GM21529 (cell line): ENCODE measurements around the gene ASB9.
"Not testable (repeated sequence)": the region's sequence is repeated elsewhere in the genome, so short reads cannot be mapped to it uniquely, and the experiment has no call there.

Source experiments
- ATAC-seq: cut with Tn5 transposase; IDR thresholded peaks from one replicate; pipeline ENCODE4 v1.9.1; 2021; ENCODE audit not compliant: unreplicated experiment

ASB9 gene

DNA sequence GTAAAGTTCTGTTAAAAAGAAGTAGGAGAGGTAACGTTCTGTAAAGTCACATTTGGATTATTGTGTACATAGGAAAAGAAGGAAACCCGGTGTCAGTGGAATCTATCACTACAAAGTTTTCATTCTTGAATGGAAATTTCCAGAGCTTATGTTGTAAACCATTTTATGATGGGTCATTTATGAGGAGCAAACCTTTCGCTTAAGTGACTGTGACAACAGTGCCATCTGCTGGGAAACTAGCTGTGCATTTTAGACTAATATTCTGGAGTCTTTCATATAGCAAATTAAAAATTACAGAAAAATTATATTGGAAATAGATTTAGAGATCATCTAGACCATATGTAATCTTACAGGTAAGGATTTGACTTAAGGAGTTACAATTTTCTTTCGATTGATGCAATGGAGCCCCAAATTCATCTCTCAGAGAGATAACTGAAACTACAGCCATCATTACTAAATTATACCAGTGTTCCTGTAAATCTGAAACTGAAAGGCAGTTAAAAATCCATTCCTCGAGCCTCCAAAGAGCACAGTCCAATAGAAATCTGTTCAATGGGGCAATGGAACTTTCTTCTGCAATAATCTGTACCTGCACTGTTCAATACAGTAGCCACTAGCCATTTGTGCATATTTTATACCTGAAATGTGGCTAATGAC lies 26.9 kb downstream of the ASB9 start:
- no peak for ATAC-seq

DNA sequence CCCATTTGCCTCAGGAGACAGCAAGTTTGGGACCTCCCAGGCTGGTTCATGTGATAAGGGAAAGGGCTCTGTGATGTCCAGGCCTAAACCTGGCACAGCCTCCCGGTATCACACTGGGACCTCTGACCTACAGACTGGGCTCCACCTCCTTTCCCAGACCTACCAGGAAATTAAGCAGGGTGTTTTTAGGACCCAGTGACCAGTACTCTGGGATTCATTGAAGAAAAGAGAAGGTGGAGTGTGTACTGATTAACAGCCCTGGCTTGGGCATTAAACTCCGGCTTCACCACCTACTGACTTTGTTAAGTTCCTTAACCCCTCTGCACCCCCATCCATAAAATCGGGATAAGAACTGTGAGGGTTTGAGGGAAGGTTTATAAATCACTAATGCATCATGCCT lies 28.6 kb downstream of the ASB9 start:
- ATAC-seq = no peak

DNA sequence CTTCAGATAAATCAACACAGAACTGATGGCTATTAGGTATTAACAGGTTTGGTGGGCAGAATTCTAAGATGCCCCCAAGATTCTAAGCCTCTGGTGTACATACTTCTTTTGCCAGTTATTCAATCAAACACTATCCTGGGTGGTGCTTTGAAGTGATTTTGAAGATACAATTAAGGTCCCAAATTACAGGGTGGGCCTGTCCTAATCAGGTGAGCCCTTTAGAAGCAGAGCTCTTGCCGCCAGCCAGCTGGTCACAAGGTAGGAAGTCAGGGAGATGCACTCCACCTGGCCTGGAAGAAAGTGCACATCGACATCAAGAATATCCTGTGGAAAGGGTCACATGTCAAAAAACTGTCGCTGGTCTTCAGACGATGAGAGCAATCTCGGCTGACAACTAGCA lies 29.5 kb downstream of the ASB9 start:
- ATAC-seq = no peak

- no peak for ATAC-seq
Measured at GRCh38 chrX:15236146-15236545, 33.7 kb downstream of the ASB9 start.

GRCh38 chrX:15235001-15235400 lies 34.9 kb downstream of the ASB9 start:
- no peak for ATAC-seq

GRCh38 chrX:15233416-15234015 lies 36.4 kb downstream of the ASB9 start:
- no peak for ATAC-seq

GRCh38 chrX:15224747-15225146 lies 45.1 kb downstream of the ASB9 start:
- ATAC-seq = no peak

- no peak for ATAC-seq
Measured at GRCh38 chrX:15221321-15221720, 48.6 kb downstream of the ASB9 start.

DNA sequence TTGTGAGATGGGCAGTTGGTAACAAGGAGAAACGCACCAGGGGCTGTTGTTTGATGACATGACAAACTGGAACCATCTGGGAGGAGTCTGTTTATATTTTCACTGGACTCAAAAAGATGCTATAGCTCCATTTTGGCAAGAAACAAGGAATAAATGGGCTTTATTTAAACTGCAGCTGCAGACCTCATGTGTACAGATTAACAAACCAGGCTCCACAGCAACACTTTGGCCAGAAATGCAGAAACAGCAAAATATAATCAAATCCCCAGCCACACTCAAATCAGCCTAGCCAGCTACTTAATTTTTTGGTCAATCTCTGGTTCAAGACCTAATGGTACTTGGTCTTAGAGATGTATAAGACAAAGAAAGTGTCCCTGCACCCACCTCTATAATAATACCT lies 52.7 kb downstream of the ASB9 start:
- ATAC-seq = no peak

DNA sequence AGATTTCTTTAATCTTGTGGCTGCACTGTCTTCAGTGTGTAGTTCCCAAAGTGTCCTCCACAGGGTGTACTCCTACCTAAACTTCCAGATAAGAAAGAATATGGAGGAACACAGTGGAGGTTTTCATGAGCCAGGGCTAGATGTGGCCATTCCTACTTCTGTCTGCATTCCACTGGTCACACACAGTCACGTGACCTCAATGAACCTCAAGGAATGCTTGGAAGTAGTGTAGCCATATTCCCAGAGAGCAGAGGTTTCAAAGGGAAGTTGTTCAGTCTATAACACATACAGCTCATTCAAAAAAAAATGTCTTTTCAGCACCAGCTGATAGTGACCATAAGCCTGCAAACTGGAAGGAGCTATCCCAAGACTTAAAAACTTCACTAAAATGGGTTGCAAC lies 53.6 kb downstream of the ASB9 start:
- ATAC-seq = no peak

DNA sequence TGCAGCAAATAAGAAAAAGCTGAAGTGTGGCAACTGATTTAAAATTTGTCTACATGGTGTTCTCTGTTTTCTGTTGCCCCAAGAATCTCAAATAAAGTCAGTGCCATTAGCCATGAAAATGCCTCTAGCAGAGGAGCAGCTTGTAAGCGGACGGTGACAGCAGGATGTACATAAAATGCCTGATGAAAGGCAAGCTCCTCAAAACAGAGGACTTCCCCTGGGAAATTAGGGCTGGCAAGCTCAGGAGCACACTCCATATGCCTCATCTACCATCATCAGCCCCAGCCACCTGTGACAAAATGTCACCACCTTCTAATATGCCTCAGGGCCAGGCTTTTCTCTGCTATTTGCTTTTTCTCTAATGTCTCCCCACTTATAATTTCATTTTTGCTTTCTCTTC lies 54.5 kb downstream of the ASB9 start:
- ATAC-seq = no peak

DNA sequence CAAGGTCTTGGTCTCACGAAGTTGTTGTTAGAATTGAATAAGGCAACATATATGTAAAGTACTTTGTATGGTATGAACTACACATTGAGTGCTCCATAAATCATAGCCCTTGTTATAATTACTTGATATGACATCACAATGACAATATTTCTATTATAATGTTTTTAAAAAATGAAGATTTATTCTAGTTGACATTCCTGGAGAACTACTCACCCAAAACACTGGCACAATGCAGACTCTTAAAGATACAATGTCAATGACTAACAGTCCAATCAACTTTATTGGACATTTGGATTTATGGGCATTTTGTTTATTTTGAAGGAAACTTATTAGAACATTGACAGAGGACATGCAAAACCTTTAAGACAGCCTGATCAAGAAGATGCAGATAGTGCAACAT lies 55.3 kb downstream of the ASB9 start:
- ATAC-seq = no peak

DNA sequence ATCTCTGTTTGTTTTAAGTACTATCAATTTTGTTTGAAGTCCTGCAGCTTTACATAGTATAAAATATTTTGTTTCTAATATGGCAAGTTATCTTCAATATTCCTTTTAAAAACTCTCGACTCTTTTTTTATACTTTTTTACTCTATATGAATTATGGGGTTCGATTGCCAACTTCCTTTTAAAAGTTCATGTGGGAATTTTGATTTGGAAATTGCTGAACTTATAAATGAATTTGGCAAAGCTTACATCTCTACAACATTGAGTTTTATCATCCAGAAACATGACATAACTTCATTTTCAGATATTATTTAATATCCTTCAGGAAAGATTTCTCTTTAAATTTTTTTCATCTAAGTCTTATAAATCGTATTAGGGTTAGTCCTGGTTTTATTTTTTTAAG lies 60.8 kb downstream of the ASB9 start:
- ATAC-seq = no peak

GRCh38 chrX:15207994-15208393 lies 61.9 kb downstream of the ASB9 start:
- ATAC-seq = no peak

DNA sequence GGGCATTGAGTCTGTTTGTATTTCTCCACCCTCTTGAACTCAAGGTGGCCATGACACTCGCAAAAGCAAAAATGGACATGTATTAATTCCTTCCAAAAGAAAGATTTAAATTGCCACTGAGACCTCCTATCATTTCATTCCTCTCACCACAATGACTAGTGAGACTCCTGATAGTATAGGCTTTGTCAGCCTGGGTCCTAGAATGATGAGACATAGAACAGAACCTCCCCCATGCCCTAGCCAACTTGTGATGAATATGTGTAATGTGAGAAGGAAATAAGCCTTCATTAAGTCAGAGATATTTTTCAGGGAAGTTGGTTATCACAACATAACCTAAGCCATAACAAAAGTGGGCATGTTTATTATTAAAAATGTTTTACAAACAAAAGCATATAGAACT lies 62.5 kb downstream of the ASB9 start:
- ATAC-seq = no peak

GRCh38 chrX:15206306-15206705 lies 63.6 kb downstream of the ASB9 start:
- ATAC-seq = no peak

GRCh38 chrX:15204130-15204751 lies 65.6 kb downstream of the ASB9 start:
- peak; percentile 87 for ATAC-seq

DNA sequence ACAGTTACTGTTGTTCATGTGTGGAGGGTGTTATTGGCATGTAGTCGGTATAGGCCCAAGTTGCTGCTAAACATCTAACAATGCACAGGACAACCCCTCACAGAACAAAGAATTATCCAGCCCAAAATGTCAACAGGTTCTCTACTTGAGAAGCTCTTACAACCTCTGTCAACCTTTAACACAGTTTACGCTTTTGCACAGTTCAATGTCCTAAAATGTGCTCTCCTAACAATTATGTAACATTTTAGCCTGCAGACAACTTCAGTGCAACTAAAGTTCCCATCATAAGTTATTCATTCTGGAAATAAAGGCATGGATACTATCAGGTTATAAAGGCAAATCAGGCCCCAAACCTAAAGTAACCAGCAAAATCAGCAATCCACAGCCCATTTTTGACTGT lies 66.2 kb downstream of the ASB9 start:
- no peak for ATAC-seq

DNA sequence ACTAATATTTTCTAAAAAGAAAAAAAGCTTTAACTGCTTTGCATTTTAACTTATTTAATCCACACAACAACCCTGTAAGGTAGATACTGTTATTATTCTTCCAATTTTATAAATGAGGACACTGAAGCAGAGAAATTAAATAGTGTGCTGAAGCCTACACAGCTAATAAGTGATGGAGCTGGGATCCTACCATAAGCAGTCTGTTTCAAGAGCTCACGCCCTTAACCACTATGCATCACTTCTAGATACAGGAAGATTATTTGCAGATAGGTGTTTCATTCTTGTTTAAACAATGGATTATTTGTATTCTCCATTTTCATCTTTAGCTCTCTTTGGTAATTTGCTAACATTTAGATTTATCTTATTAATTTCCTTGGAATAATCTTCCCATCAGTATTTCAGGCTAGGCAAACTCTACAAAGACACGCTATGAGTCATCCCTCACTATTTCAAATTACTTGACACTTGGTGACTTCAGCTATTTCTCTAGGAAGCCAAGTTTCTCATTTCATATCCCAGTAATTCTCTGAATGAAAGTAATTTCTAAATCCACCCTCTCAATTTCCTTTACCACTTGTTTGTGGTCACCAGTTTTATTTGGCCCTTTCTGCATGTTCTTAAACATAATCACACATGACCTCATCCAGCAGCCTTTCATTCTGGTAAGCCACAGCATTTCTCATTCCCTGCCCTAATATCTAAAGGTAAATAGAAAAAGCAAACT lies 67.3 kb downstream of the ASB9 start:
- ATAC-seq = peak; percentile 35

DNA sequence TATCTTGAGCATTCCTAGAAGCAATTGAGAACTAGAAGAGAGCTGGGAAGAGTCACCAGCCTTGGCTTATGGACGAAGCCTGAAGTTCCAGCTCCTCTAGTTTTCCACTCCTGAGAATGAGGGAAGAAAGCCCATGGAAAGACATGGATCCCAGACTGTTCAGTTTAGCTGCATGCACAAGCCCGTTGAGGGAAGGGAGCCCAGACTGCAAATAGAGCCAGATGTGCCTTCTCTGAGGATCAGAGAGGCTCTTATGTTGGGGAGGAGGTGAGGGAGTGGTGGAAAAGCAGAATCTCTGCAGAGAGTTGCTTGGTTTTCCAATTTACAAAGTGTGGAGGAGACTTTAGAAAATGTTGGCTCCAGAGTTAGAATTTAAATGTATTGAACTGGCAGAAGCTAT lies 69.0 kb downstream of the ASB9 start:
- ATAC-seq = no peak

DNA sequence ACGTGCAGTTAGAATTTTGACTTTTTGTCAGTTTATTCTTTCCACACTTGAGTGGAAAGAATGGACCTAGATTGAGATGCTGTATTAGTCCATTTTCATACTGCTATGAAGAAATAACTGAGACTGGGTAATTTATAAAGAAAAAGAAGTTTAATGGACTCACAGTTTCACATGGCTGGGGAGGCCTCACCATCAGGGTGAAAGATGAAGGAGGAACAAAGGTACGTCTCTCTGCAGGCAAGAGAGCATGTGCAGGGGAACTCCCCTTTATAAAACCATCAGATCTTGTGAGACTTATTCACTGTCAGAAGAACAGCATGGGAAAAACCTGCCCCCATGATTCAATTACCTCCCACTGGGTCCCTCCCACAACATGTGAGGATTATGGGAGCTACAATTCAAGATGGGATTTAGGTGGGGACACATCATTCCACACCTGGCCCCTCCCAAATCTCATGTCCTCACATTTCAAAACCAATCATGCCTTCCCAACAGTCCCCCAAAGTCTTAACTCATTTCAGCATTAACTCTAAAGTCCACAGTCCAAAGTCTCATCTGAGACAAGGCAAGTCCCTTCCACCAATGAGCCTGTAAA lies 71.2 kb downstream of the ASB9 start:
- ATAC-seq = not testable (repeated sequence)

DNA sequence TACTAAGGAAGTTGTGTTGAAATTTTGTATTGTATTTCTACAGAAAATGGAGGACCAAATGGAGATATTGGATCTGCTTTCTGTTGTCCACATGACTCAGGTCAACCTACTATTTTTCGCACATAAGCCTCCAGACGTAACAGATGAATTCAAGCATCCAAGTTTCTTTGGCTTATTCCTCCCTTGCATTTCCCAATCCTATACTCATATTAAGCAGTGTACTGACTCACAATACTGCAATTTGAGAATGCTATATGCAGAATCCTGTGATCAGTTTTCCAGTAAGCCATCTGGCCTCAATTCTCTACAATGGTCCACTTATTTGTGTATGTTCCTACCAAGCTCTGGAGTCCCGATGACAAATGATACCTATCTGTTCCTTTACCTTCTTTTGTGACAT lies 75.7 kb downstream of the ASB9 start:
- ATAC-seq = no peak
